Left renal cortex interstitium (tissue), 4 donors: Measurements from ENCODE around the gene ZNF496. TPM values are rescaled to one million over a fixed set of nuclear protein-coding genes. Genes with fewer than 3 reads are reported as not detected.
"Not testable (repeated sequence)": the region's sequence is repeated elsewhere in the genome, so short reads cannot be mapped to it uniquely, and the experiment has no call there.

ENCODE experiments used
- DNase-seq, 4 donors: peaks; one replicate each; pipeline ENCODE4 v3.0.0-alpha.2; 2013; ENCODE audit warnings: low read depth in 4 of 4, low spot score in 2 of 4, missing footprints in 1 of 4
- polyA plus RNA-seq, 4 donors: library from polyadenylated mRNA; unstranded; fragments of 120-200 nt; gene quantifications; one replicate each; pipeline ENCODE4 v1.2.1, GENCODE V29; 2013; ENCODE audit not compliant: insufficient read length in 4 of 4

ZNF496 gene
- polyA plus RNA-seq = 10 to 100 TPM; 33.2 to 49.8 (median 43.4) TPM

GRCh38 chr1:247331525-247332214 is at the start of gene ZNF496:
ZNF496 (minus strand) TSS chr1:247331867; CDS start chr1:247329578, 2,289 bp downstream.
- DNase-seq = peak in 3 of 4 donors; percentile 67 to 88 (median 78)

- no peak for DNase-seq
These were observed 46.8 kb upstream of the ZNF496 start for GRCh38 chr1:247378334-247379073.

GRCh38 chr1:247377656-247378055 is 46.0 kb upstream of the ZNF496 start:
- DNase-seq = not testable (repeated sequence)

GRCh38 chr1:247376659-247377058 is 45.0 kb upstream of the ZNF496 start:
- DNase-seq = no peak

- DNase-seq = no peak
These were observed 44.1 kb upstream of the ZNF496 start for GRCh38 chr1:247375747-247376146.

GRCh38 chr1:247374651-247375334 is 43.1 kb upstream of the ZNF496 start:
- not testable (repeated sequence) for DNase-seq

GRCh38 chr1:247373721-247374141 is 42.1 kb upstream of the ZNF496 start:
- no peak for DNase-seq

- DNase-seq = no peak
These were observed 40.2 kb upstream of the ZNF496 start for GRCh38 chr1:247371801-247372259.

- no peak for DNase-seq
These were observed 39.4 kb upstream of the ZNF496 start for GRCh38 chr1:247370786-247371732.

- no peak for DNase-seq
These were observed 37.0 kb upstream of the ZNF496 start for GRCh38 chr1:247368490-247369145.

GRCh38 chr1:247367786-247368422 is 36.2 kb upstream of the ZNF496 start:
- DNase-seq = no peak

- DNase-seq = no peak
These were observed 35.4 kb upstream of the ZNF496 start for GRCh38 chr1:247366926-247367645.

- DNase-seq = not testable (repeated sequence)
These were observed 34.7 kb upstream of the ZNF496 start for GRCh38 chr1:247366345-247366744.

GRCh38 chr1:247365023-247365422 is 33.4 kb upstream of the ZNF496 start:
- no peak for DNase-seq

GRCh38 chr1:247363000-247363399 is 31.3 kb upstream of the ZNF496 start:
- DNase-seq = not testable (repeated sequence)

GRCh38 chr1:247362153-247362552 is 30.5 kb upstream of the ZNF496 start:
- DNase-seq = no peak

- no peak for DNase-seq
These were observed 29.5 kb upstream of the ZNF496 start for GRCh38 chr1:247360991-247361731.
